ENCODE data around the gene CELA3B.
"Not testable (repeated sequence)": the region's sequence is repeated elsewhere in the genome, so short reads cannot be mapped to it uniquely, and the experiment has no call there.

CELA3B gene

DNA sequence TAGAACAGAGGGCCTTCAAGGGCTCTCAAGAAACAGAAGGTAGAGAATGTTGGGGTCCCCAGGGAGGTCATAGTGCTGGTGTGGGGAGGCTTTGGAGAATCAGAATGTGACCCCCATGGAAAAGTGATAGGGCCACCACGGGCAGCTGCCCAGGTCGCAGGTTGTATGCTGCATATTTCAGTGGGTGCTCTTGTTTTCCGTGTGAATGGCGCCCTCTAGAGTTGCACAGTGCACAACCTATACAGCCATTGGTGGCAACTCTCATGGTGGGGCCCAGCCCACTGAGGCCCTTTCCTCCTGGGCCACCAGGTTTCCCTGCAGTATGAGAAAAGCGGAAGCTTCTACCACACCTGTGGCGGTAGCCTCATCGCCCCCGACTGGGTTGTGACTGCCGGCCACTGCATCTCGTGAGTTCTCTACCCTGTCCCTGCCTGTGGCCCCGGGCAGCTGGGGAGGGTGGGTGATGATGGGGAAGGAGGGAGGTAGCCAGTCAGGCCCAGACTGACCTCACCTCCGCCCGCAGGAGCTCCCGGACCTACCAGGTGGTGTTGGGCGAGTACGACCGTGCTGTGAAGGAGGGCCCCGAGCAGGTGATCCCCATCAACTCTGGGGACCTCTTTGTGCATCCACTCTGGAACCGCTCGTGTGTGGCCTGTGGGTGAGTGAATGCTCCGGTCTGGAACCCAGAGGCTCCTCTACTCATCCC lies 3.8 kb downstream of the CELA3B start:
- DNase-seq = not testable (repeated sequence)

- DNase-seq = not testable (repeated sequence)
Observed at GRCh38 chr1:21981253-21981652, 4.4 kb downstream of the CELA3B start.

- DNase-seq = not testable (repeated sequence)
Observed at GRCh38 chr1:21982122-21982521, 5.3 kb downstream of the CELA3B start.

- DNase-seq = not testable (repeated sequence)
Observed at GRCh38 chr1:21983539-21983938, 6.7 kb downstream of the CELA3B start.

DNA sequence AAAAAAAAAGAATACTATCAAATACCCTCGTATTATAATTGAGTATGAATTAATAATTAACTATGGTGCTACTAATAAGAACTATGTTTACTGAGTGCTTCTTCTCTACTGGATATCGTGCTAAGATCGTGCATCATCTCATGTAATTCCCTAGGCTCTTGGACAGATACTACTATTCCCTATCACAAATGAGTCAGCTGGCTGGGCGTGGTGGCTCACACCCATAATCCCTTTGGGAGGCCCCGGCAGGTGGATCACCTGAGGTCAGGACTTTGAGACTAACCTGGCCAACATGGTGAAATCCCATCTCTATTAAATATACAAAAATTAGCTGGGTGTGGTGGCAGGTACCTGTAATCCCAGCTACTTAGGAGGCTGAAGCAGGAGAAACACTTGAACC lies 9.1 kb downstream of the CELA3B start:
- not testable (repeated sequence) for DNase-seq

DNA sequence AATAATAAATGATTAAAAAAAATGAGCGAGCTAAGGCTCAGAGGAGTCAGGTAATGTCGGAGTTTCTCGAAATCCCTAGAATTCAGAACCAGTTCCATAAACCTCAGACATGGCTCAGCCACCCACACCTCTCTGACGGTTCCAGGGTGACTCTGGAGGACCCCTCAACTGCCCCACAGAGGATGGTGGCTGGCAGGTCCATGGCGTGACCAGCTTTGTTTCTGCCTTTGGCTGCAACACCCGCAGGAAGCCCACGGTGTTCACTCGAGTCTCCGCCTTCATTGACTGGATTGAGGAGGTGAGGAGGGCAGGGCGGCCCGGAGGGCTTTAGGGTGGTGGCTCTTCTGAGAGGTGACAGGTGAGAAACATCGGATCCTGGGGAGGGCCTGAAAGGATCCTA lies 9.6 kb downstream of the CELA3B start:
- DNase-seq = not testable (repeated sequence)

- DNase-seq = not testable (repeated sequence)
Observed at GRCh38 chr1:21989672-21990393, 13.0 kb downstream of the CELA3B start.

DNA sequence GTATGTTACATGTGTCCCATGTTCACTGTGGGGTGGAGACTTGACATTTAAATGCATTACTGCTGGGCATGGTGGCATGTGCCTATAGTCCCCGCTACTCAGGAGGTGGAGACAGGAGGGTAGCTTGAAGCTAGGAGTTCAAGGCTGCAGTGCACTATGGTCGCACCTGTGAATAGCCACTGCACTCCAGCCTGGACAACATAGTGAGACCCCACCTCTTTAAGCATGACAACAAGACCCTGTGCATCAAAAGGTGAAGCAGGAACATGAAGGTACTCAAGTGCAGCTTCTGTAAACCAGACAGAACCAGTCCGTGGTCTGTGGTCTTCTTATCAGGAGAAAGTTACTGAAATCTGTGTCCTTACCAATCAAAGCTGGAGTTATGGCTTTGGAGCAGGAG lies 15.4 kb downstream of the CELA3B start:
- DNase-seq = not testable (repeated sequence)

DNA sequence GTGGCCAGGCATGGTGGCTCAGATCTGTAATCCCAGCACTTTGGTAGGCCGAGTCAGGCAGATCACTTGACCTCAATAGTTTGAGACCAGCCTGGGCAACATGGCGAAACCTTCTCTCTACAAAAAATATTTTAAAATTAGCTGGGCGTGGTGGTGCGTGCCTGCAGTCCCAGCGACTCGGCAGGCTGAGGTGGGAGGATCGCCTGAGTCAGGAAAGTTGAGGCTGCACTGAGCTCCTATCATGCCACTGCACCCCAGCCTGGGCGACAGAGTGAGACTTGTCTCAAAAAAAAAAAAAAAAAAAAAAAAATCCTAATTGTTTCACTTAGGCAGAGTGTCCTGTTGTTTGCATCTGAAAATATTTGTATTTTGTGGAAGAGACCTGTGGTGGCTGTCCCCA lies 17.9 kb downstream of the CELA3B start:
- not testable (repeated sequence) for DNase-seq

- DNase-seq = not testable (repeated sequence)
Observed at GRCh38 chr1:21996663-21996970, 19.8 kb downstream of the CELA3B start.

GRCh38 chr1:21997891-21998623 lies 21.2 kb downstream of the CELA3B start:
- not testable (repeated sequence) for DNase-seq

- peak; percentile 59 to 66 for DNase-seq
Observed at GRCh38 chr1:21998624-21999294, 21.9 kb downstream of the CELA3B start.

- peak; percentile 40 to 76 for DNase-seq
Observed at GRCh38 chr1:21999645-22000044, 22.8 kb downstream of the CELA3B start.

DNA sequence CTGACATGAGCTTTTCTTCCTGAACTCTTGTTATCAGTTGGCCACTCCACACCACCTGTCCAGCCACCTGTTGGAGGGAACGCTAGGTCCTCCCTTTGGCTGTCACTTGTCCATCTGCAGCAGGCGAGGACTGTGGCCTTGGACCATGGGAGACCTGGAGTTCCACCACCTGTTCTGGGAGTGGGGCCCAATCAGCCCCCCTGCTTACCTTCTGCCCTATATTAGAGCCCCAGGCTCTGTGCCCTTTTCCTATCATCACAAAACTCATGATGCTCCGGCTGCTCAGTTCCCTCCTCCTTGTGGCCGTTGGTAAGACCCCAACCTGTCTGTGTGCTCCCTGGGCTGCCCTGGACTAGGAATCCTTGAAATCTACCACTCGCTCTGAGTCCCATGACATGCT lies 24.6 kb downstream of the CELA3B start, which contains the start of gene CELA3A:
Gene CELA3A (plus strand): TSS at position 249 of the 400 bp plus-strand sequence. CDS start 18 bp downstream, at position 267.
- DNase-seq = no peak

GRCh38 chr1:22002461-22002860 lies 25.6 kb downstream of the CELA3B start:
- DNase-seq = not testable (repeated sequence)

DNA sequence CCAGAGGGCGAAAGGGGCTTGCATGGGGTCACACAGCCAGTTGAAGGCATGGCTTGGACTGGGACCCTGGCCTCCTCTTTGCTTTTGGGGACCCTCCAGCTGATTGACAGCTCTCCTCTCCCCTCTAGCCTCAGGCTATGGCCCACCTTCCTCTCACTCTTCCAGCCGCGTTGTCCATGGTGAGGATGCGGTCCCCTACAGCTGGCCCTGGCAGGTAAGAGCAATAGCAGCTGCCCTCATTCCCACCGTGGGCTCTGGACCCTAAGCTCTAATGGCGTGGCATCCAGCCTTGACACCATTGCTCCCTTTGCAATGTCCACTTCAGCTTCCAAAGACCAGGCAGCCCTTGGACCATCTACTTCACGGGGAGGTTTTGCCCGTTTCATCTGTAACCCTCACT lies 26.1 kb downstream of the CELA3B start:
- not testable (repeated sequence) for DNase-seq

DNA sequence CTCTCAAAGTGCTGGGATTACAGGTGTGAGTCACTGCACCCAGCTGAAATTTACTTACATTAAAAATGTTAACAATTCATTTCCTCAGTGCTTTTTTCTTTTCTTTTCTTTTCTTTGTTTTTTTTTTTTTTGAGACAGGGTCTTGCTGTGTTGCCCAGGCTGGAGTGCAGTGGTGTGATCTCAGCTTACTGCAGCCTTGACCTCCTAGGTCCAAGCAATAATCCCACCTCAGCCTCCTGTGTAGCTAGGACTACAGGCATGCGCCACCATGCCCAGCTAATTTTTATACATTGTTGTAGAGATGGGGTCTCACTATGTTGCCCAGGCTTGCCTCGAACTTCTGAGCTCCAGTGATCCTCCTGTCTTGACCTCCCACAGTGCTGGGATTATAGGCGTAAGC lies 27.1 kb downstream of the CELA3B start:
- DNase-seq = not testable (repeated sequence)

- DNase-seq = peak; percentile 15 to 58
Observed at GRCh38 chr1:22005261-22006149, 28.7 kb downstream of the CELA3B start.

GRCh38 chr1:22006736-22007135 lies 29.9 kb downstream of the CELA3B start:
- not testable (repeated sequence) for DNase-seq

GRCh38 chr1:22007262-22007661 lies 30.4 kb downstream of the CELA3B start:
- not testable (repeated sequence) for DNase-seq

DNA sequence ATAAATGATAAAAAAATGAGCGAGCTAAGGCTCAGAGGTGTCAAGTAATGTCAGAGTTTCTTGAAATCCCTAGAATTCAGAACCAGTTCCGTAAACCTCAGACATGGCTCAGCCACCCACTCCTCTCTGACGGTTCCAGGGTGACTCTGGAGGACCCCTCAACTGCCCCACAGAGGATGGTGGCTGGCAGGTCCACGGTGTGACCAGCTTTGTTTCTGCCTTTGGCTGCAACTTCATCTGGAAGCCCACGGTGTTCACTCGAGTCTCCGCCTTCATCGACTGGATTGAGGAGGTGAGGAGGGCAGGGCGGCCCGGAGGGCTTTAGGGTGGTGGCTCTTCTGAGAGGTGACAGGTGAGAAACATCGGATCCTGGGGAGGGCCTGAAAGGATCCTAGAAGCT lies 32.7 kb downstream of the CELA3B start:
- DNase-seq = not testable (repeated sequence)

- not testable (repeated sequence) for DNase-seq
Observed at GRCh38 chr1:22012752-22013151, 35.9 kb downstream of the CELA3B start.

Measured in NCI-H187 (cell line).